Left ventricle myocardium inferior (tissue), 1 donor: Measurements from ENCODE around the gene DIAPH3. TPM values are rescaled to one million over a fixed set of nuclear protein-coding genes. Genes with fewer than 3 reads are reported as not detected.

ENCODE experiments used
- DNase-seq: peaks from one replicate; pipeline ENCODE4 v3.0.0-alpha.2; 2020
- H3K27ac ChIP-seq: fragments of 200-600 bp; replicated peaks from 2 replicates; pipeline ENCODE4 v1.8.0; 2021
- H3K27me3 ChIP-seq: fragments of 200-600 bp; 2 replicates; pipeline ENCODE4 v1.8.0; 2021; ENCODE audit warnings: low read depth
- H3K36me3 ChIP-seq: fragments of 200-600 bp; 2 replicates; pipeline ENCODE4 v1.8.0; 2021
- H3K4me1 ChIP-seq: fragments of 200-600 bp; 2 replicates; pipeline ENCODE4 v1.8.0; 2021
- H3K4me3 ChIP-seq: fragments of 200-600 bp; 2 replicates; pipeline ENCODE4 v1.8.0; 2021; ENCODE audit warnings: mild to moderate bottlenecking, moderate library complexity
- H3K9me3 ChIP-seq: fragments of 200-600 bp; replicated peaks from 2 replicates; pipeline ENCODE4 v1.8.0; 2021
- CTCF ChIP-seq: fragments of 200-600 bp; IDR thresholded peaks from 2 replicates; pipeline ENCODE4 v1.8.0; 2021; ENCODE audit warnings: antibody characterized with exemption, mild to moderate bottlenecking, borderline replicate concordance
- intact Hi-C: fragments of 100-400 bp; cut with micrococcal nuclease; formaldehyde crosslinking; loops from one replicate; pipeline ENCODE4 v1.11.0; 2022
- total RNA-seq: library from RNA; stranded (reverse); fragmentation: NEBNext Ultra II Directional; extraction: Animal tissue kit (Norgen Biotek cat#: 25700); gene quantifications from one replicate; pipeline ENCODE4 v1.2.1, GENCODE V29; 2021
- donor health status: DM: no; HTN: yes; CAD: no; lungs with severe emphysema.

DIAPH3 gene
- total RNA-seq, 1 donor from 2014 or later: 0.25 TPM

- no peak overlapping the region for H3K4me3 ChIP-seq
- no peaks in the 10 kb centered on the region for H3K27me3 ChIP-seq
- H3K27ac ChIP-seq: no peak overlapping the region
- no peaks in the 10 kb centered on the region for H3K4me1 ChIP-seq
- DNase-seq: no peak
- no peaks in the 10 kb centered on the region for H3K36me3 ChIP-seq
- no peak for TF ChIP-seq CTCF
- intact Hi-C loops: no loop called here
- no peaks in the 10 kb centered on the region for H3K9me3 ChIP-seq
Observed at GRCh38 chr13:60032851-60033250, 130.9 kb downstream of the DIAPH3 start.

GRCh38 chr13:60028021-60028420, 135.7 kb downstream of the DIAPH3 start:
- Histone ChIP-seq H3K27ac (no peak overlapping the region), H3K27me3 (no peaks in the 10 kb centered on the region), H3K4me3 (no peak overlapping the region), H3K36me3 (no peaks in the 10 kb centered on the region), H3K9me3 (peaks cover 22% of the 10 kb centered on the region), H3K4me1 (no peaks in the 10 kb centered on the region)
- intact Hi-C loops: no loop called here
- no peak for DNase-seq
- no peak for TF ChIP-seq CTCF

- DNase-seq: no peak
- Histone ChIP-seq H3K9me3 (peaks cover 26% of the 10 kb centered on the region), H3K4me1 (no peaks in the 10 kb centered on the region), H3K36me3 (no peaks in the 10 kb centered on the region), H3K27ac (no peak overlapping the region), H3K27me3 (no peaks in the 10 kb centered on the region), H3K4me3 (no peak overlapping the region)
- TF ChIP-seq CTCF: no peak
- intact Hi-C loops: no loop called here
Observed at GRCh38 chr13:60026286-60026685, 137.4 kb downstream of the DIAPH3 start.

- Histone ChIP-seq H3K9me3 (peaks cover 28% of the 10 kb centered on the region), H3K4me1 (no peaks in the 10 kb centered on the region), H3K27ac (no peak overlapping the region), H3K36me3 (no peaks in the 10 kb centered on the region), H3K27me3 (no peaks in the 10 kb centered on the region), H3K4me3 (no peak overlapping the region)
- intact Hi-C loops: no loop called here
- no peak for TF ChIP-seq CTCF
- no peak for DNase-seq
Observed at GRCh38 chr13:60020288-60020687, 143.4 kb downstream of the DIAPH3 start.

- TF ChIP-seq CTCF: no peak
- Histone ChIP-seq H3K4me1 (no peaks in the 10 kb centered on the region), H3K27me3 (no peaks in the 10 kb centered on the region), H3K9me3 (peaks cover 18% of the 10 kb centered on the region), H3K4me3 (no peak overlapping the region), H3K36me3 (no peaks in the 10 kb centered on the region), H3K27ac (no peak overlapping the region)
- intact Hi-C loops: no loop called here
- DNase-seq: no peak
Observed at GRCh38 chr13:60019119-60019993, 144.4 kb downstream of the DIAPH3 start.
